ENCODE results near the gene ENO4.

DNA sequence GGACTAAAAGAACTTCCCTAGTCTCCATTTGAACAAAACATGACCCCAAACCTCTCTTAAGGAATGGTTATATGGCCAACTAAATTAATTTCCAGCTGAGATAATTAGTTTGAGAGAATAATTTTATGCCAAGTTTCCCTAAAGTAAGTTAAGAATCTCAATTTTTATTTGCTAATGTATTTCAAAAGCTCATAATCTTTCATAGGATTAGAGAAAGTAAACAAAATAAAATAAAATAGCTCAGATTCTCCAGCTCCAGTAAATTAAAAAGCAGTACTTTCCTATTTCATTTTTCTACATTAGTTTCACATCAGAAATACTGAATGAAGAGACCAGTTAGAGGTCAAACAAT, 44.4 kb downstream of the ENO4 start:
- no peak for TF ChIP-seq POLR2AphosphoS5 (IDR thresholded peaks at IDR 0.05)
- TF ChIP-seq, protein P1, sequence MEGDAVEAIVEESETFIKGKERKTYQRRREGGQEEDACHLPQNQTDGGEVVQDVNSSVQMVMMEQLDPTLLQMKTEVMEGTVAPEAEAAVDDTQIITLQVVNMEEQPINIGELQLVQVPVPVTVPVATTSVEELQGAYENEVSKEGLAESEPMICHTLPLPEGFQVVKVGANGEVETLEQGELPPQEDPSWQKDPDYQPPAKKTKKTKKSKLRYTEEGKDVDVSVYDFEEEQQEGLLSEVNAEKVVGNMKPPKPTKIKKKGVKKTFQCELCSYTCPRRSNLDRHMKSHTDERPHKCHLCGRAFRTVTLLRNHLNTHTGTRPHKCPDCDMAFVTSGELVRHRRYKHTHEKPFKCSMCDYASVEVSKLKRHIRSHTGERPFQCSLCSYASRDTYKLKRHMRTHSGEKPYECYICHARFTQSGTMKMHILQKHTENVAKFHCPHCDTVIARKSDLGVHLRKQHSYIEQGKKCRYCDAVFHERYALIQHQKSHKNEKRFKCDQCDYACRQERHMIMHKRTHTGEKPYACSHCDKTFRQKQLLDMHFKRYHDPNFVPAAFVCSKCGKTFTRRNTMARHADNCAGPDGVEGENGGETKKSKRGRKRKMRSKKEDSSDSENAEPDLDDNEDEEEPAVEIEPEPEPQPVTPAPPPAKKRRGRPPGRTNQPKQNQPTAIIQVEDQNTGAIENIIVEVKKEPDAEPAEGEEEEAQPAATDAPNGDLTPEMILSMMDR (IDR thresholded peaks at IDR 0.05) = no peak
